Right lobe of liver (tissue), 6 donors: ENCODE measurements around the gene PIGT. TPM values are rescaled to one million over a fixed set of nuclear protein-coding genes. Genes with fewer than 3 reads are reported as not detected.

Experiments
- ATAC-seq, 4 donors: fragments of 200-7000 bp; cut with Tn5 transposase; one replicate each; pipeline ENCODE4 v1.9.1; 2020; ENCODE audit warnings: mild to moderate bottlenecking in 4 of 4, moderate library complexity in 4 of 4
- DNase-seq, 3 donors: peaks; one replicate each; pipeline ENCODE4 v3.0.0-alpha.2; 2020
- H3K27ac ChIP-seq, 3 donors: fragments of 200-600 bp; one replicate each; pipeline ENCODE4 v1.8.0; 2022
- H3K27me3 ChIP-seq, 2 donors: fragments of 200-600 bp; one replicate each; pipeline ENCODE4 v1.8.0; 2022
- H3K36me3 ChIP-seq, 4 donors: fragments of 200-600 bp; sonication (generic) in 1 of 4; one replicate each; pipeline versions ENCODE4 v1.5.1 to v1.8.0; 2017 to 2022; ENCODE audit warnings: control low read depth in 1 of 4
- H3K4me1 ChIP-seq, 4 donors: fragments of 200-600 bp; sonication (generic) in 1 of 4; one replicate each; pipeline versions ENCODE4 v1.5.1 to v1.8.0; 2017 to 2022; ENCODE audit warnings: control low read depth in 1 of 4
- H3K4me3 ChIP-seq, 3 donors: fragments of 200-600 bp; one replicate each; pipeline ENCODE4 v1.8.0; 2022
- H3K9me3 ChIP-seq, 4 donors: fragments of 200-600 bp; sonication (generic) in 1 of 4; one replicate each; pipeline versions ENCODE4 v1.5.1 to v1.8.0; 2017 to 2022; ENCODE audit warnings: control low read depth in 1 of 4
- CTCF ChIP-seq, 4 donors: fragments of 200-600 bp in 3 of 4; fragments of 450-650 bp in 1 of 4; IDR thresholded peaks; one replicate each; pipeline versions ENCODE4 v1.5.1 to v1.8.0; 2016 to 2022; ENCODE audit warnings: antibody characterized with exemption in 4 of 4, mild to moderate bottlenecking in 2 of 4
- POLR2A ChIP-seq: fragments of 450-650 bp; IDR thresholded peaks from one replicate; pipeline ENCODE4 v1.6.1; 2017; ENCODE audit warnings: antibody characterized with exemption, mild to moderate bottlenecking
- WGBS: methylation state at CpG from one replicate; pipeline ENCODE4 v1.1.6; 2018; ENCODE audit warnings: low coverage, low lambda C conversion rate; ENCODE audit not compliant: insufficient coverage; ENCODE audit errors: missing lambda C conversion rate; 5-methylcytosine and 5-hydroxymethylcytosine counted together
- intact Hi-C, 2 donors: fragments of 100-400 bp; cut with DNase I; formaldehyde crosslinking; loops; one replicate each; pipeline versions ENCODE4 v1.11.2 to v1.14.1; 2022
- total RNA-seq, 6 experiments: library from RNA; depleted of rRNA in 2 of 6; stranded (reverse); fragments of >200 nt in 2 of 6; fragmentation: NEBNext Ultra II Directional in 3 of 6; extraction: Animal tissue kit (Norgen Biotek cat#: 25700) in 3 of 6; gene quantifications; one replicate each; pipeline versions ENCODE4 v1.1.0 to v1.2.4, GENCODE V29; 2016 to 2023
- donor health status: DM: no; HTN: yes; CAD: no.
- donor health status: DM: no; HTN: no; CAD: no.
- donor health status: DM: no; HTN: no; CAD: no.
- donor health status: DM: no; HTN: yes; CAD: no.
- donor health status: DM: no; HTN: yes; CAD: no.

Gene PIGT
- total RNA-seq, 6 experiments from 2014 or later, result 35.7 to 58.4 (median 40.5) TPM

- DNase-seq (peak in 1 of 3 donors; percentile 39), ATAC-seq (peak in 2 of 4 donors; percentile 24 to 30)
- H3K27me3 ChIP-seq, result no peaks in the 10 kb centered on the region
- 33% methylated on average over 6 of the region's 6 CpGs for WGBS
- no peak overlapping the region for H3K27ac ChIP-seq
- intact Hi-C loops, result no loop called here
- H3K36me3 ChIP-seq, result peaks cover 0 to 29% (median 10%) of the 10 kb centered on the region in 4 donors
- H3K9me3 ChIP-seq, result no peaks in the 10 kb centered on the region
- TF ChIP-seq CTCF (IDR thresholded peaks at IDR 0.05), result no peak
- no peak for TF ChIP-seq POLR2A
- H3K4me1 ChIP-seq, result peaks cover 0 to 13% (median 7%) of the 10 kb centered on the region in 4 donors
- no peak overlapping the region for H3K4me3 ChIP-seq
Measured at GRCh38 chr20:45368221-45368980, 47.5 kb upstream of the PIGT start.

DNA sequence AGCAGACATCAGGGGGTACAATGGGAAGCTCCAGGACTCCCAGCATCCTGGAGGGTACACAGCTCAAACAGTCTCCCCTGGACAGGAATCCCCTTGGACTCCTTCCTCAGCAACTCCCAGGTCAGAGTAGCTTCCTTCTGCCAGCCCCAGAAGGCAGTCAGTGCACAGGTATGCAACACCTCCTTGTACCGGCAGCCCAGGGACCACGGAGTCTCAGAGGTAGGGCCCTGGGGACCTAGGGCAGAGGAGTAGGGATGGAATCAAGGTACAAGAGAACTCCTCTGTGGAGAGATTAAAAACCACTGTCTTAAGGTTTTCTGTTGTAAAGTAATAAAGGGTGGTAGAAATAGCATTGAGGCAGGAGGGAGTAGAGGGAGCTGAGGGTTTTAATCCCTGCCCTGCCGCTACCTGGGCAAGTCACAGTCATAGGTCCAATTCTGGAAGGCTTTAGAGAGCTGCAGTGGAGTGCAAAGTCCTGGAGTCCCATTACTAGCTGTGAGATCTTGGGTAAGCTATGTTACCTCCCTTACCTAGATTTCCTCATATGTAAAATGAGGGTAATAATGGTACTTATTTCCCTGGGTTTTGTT, 45.3 kb upstream of the PIGT start:
- intact Hi-C loops, result loop anchor here (10.0 kb wide), 2 partner anchors 54 to 74 kb away; no protein-coding TSS in a partner anchor
- Histone ChIP-seq H3K4me3 (no peak overlapping the region), H3K9me3 (no peaks in the 10 kb centered on the region), H3K27me3 (no peaks in the 10 kb centered on the region), H3K4me1 (peaks cover 0 to 7% (median 3%) of the 10 kb centered on the region in 4 donors), H3K36me3 (peaks cover 0 to 23% (median 10%) of the 10 kb centered on the region in 4 donors), H3K27ac (no peak overlapping the region)
- 59% methylated on average over 3 of the region's 3 CpGs for WGBS
- ATAC-seq (no peak), DNase-seq (no peak)
- TF ChIP-seq CTCF (IDR thresholded peaks at IDR 0.05) (no peak), POLR2A (no peak)

GRCh38 chr20:45372241-45372640, 43.7 kb upstream of the PIGT start:
- intact Hi-C loops, result loop anchor here (10.0 kb wide), 2 partner anchors 53 to 73 kb away; no protein-coding TSS in a partner anchor
- Histone ChIP-seq H3K4me1 (peaks cover 0 to 7% (median 3%) of the 10 kb centered on the region in 4 donors), H3K36me3 (peaks cover 0 to 8% (median 4%) of the 10 kb centered on the region in 4 donors), H3K27ac (no peak overlapping the region), H3K27me3 (no peaks in the 10 kb centered on the region), H3K9me3 (no peaks in the 10 kb centered on the region), H3K4me3 (no peak overlapping the region)
- TF ChIP-seq POLR2A (no peak), CTCF (IDR thresholded peaks at IDR 0.05) (no peak)
- ATAC-seq (no peak), DNase-seq (no peak)
- 85% methylated on average over 6 of the region's 10 CpGs for WGBS

DNA sequence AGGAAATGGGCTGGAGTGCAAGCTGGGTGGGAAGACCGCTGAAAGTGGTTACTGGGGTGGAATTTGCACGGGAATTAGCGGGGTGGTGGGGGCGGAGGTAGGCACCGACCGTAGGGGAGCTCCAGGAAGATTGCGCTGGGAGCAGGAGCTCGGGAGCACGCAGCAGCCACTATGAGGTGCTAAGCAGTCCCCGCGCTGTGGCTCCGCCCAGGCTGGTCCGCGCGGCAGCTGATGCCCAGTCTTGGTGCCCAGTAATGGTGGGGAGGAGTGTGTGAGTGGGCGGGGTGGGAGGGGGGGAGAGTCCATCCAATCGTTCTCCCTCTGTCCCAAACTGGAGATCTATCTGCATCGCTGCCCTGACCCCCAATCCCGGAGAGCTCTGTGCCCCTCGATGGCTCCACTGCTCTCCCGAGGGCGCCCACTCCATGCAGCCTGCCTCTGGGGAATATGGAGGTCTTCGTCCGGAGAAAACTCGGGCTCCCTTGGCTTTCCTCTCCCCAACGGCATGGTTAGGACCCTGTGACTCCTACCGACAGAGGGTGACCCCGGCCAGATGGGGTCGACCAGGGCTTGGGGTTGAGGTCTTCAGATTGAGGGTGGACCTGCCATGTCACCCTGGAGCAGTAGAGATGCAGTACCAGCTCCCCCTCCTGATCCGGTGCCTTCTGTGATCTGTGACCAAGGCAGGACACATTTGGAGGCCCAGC, 43.1 kb upstream of the PIGT start:
- 43% methylated on average over 4 of the region's 30 CpGs for WGBS
- peaks cover 0 to 7% (median 3%) of the 10 kb centered on the region in 4 donors for H3K4me1 ChIP-seq
- no peaks in the 10 kb centered on the region for H3K27me3 ChIP-seq
- ATAC-seq (peak; percentile 8 to 18 (median 12)), DNase-seq (peak in 1 of 3 donors; percentile 24)
- peaks cover 0 to 4% (median 2%) of the 10 kb centered on the region in 4 donors for H3K36me3 ChIP-seq
- peak overlapping the region in 1 of 3 donors; percentile 60 for H3K27ac ChIP-seq
- H3K4me3 ChIP-seq, result peak overlapping the region in 2 of 3 donors; percentile 45 to 59
- H3K9me3 ChIP-seq, result no peaks in the 10 kb centered on the region
- no peak for TF ChIP-seq CTCF (IDR thresholded peaks at IDR 0.05)
- no peak for TF ChIP-seq POLR2A
- intact Hi-C loops, result loop anchor here (10.0 kb wide), 2 partner anchors 52 to 72 kb away; no protein-coding TSS in a partner anchor
